ENCODE results near the gene NAA25.

Gene NAA25

GRCh38 chr12:112108202-112109079 is at the start of gene NAA25:
Gene NAA25 (minus strand): TSS chr12:112108783. CDS start chr12:112108773, 10 bp downstream.
- DNase-seq = peak; percentile 93

DNA sequence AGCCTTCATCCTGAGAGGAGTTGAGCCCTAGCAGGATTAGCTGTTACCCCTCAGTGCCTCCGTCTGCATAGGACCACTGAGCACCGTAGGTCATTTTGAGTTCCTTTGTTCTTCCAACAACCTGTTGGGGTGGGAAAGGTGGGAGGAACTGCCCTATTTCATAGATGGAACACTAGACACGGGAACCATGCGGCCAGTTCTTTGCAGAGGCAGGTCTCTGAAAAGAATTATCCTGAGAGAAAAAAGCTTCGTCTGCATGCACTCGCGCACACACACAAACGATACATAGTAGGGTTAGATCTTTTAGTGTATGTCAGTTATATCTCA is 45.3 kb upstream of the NAA25 start:
- no peak for DNase-seq

DNA sequence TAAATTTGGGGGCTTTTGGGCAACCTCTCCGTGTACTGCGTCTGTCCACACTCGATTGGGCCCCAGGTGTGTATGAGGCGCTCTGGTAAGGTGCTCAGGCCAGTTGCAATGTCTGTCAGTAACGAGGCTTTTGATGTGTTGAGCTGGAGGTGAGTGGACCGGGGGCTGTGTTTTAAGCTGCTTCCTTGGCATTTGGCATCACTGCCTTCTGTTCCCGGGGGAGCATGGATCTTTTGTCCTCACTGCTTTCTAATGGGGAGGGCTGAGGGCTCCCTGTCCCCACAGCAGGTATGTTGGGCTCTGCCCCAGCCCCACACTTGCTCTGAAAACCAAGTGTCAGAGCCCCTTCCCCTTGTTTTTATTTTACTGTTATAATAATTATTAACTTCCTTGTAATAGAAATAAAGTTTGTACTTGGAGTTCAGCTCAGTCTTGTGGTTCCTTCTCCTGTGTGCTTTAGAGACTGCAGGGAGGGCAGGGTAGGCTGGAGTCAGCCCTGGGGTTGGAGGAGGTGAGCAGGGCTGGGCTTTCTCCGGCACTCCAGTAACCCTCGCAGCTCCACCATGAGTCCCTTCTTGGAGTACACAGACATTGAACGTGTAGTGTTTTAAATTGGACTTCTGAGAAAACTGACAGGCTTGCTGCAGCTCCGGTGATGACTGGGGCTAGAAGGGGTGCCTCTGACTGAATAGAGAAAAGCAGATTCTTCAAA is 44.8 kb upstream of the NAA25 start:
- DNase-seq = no peak

GRCh38 chr12:112151766-112152541 is 43.4 kb upstream of the NAA25 start:
- DNase-seq = no peak

- no peak for DNase-seq
Observed at GRCh38 chr12:112149596-112149995, 41.0 kb upstream of the NAA25 start.

DNA sequence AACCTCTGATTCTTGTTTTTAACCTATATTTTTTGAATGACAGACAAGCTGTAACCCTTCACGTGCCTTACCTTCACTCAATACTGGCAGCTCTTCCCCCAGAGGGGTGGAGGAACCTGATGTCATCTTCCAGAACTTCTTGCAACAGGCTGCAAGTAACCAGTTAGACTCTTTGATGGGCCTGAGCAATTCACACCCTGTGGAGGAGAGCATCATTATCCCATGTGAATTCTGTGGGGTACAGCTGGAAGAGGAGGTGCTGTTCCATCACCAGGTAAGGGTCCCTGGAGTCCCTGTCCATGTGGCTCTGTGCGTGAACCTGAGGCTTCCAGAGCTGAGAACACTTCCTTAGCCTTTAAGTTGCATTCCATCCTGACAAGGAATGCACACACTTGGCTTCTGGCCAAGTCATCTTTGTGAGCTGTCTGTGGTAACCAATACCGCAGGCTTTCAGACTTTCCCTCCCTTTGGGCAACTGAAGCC is 39.5 kb upstream of the NAA25 start:
- DNase-seq = no peak

- no peak for DNase-seq
Observed at GRCh38 chr12:112146123-112146522, 37.5 kb upstream of the NAA25 start.

DNA sequence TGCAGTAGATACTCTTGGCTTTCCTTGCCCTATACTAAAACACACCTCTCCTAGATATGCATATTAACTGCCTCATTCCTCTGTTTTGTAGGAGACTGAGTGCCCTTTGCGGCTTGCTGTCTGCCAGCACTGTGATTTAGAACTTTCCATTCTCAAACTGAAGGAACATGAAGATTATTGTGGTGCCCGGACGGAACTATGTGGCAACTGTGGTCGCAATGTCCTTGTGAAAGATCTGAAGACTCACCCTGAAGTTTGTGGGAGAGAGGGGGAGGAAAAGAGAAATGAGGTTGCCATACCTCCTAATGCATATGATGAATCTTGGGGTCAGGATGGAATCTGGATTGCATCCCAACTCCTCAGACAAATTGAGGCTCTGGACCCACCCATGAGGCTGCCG is 32.1 kb upstream of the NAA25 start:
- DNase-seq = no peak

GRCh38 chr12:112134731-112135130 is 26.1 kb upstream of the NAA25 start:
- DNase-seq = no peak

GRCh38 chr12:112133418-112133817 is 24.8 kb upstream of the NAA25 start:
- no peak for DNase-seq

DNA sequence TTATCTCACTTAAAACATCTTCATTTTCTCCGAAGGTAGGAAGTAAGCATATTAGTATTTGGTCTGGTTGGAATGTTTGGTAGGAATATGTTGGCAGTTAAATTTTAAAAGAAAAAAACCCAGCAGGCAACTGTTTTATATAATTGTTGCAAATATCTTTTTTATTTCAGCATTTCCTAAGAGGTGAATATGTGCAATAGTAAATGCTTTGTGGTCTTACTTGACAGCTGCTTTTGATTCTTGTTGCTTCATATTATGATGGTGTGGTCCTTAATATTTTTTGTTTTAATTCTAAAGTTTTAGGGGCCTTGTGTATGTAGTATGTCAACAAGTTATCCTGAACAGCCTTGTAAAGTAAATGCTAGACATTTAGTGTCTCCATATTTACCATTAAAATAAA is 23.1 kb upstream of the NAA25 start:
- no peak for DNase-seq

DNA sequence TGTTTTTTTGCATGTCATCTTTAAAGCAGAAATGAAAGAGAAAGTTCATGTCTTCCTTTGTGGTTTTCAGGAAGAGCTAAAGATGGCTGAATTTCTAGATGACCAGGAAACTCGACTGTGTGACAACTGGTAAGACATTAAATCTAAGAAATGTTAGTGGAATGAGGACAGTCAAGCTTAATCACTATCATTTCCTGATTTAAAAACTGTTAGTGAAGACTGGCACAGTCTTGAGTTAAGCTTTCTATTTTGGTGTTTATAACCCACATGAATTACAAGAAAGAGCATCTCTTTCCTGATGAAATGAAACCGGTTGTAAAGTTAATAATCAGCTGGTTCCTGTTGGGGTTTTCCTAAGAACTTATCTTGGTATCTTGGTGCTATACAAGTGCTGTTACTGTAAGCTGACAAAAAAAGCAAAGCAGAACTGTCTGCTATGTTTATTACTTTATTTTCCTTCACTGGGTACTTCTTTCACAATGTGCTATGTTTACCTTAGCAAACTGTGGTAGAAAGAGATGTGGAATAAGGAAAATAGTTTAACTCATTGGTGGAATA is 21.9 kb upstream of the NAA25 start:
- DNase-seq = no peak

- DNase-seq = no peak
Observed at GRCh38 chr12:112126911-112127310, 18.3 kb upstream of the NAA25 start.

GRCh38 chr12:112126000-112126438 is 17.4 kb upstream of the NAA25 start:
- DNase-seq = no peak

GRCh38 chr12:112125250-112125999 is 16.8 kb upstream of the NAA25 start, which contains the start of gene TRAFD1:
Gene TRAFD1 (plus strand): TSS chr12:112125560. CDS start chr12:112130523, 4,963 bp downstream.
- peak; percentile 99 for DNase-seq

- DNase-seq = no peak
Observed at GRCh38 chr12:112124918-112125249, 16.3 kb upstream of the NAA25 start.

DNA sequence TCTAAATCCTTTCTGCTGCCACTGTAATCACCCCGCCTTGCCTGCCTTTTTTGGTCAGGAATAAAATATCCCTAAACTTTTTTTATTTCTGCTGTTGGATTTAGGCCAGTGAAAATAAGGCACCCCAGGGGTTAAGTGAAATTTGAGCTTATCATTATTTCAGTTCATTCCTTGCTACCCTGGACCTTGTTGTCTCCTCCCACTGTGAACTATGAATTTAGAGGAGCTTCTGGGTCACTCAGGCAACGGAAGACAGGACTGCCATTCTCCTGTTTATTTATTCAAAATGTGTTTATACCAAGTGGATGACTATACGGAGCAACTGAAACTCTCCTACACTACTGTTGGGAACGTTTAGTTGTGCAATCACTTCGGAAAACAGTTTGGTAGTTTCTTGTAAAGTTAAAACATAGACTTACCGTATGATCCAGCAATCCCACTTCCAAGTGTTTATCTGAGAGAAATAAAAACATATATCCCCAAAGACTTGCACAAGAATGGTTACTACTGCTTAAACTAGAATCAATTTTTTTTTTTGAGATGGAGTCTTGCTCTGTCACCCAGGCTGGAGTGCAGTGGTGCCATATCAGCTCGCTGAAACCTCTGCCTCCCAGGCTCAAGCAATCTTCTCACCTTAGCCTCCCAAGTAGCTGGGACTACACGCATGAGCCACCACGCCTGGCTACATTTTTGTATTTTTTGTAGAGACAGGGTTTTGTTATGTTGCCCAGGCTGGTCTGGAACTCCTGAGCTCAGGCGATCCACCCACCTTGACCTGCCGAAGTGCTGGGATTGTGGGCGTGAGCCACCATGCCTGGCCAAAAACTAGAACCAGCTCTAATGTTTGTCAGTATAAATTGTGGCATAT is 14.5 kb upstream of the NAA25 start:
- no peak for DNase-seq

GRCh38 chr12:112121780-112122565 is 13.4 kb upstream of the NAA25 start:
- peak; percentile 80 for DNase-seq

DNA sequence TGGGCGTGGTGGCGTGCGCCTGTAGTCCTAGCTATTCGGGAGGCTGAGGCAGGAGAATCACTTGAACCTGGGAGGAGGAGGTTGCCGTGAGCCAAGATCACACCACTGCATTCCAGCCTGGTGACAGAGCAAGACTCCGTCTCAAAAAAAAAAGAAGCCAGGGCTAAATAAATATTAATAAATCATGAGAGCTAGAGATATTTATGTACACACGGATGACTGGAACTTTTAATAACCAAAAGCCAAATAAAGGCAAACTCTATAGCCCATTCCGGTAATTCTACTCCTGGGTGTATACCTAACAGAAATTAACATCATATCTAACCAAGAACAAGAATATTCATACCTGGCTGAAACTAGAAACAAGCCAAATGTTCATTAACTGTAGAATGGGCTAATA is 9.1 kb upstream of the NAA25 start:
- no peak for DNase-seq

Data from right forelimb (tissue), 1 donor.